GM18519 (cell line): ENCODE data around the gene SOX2.

Experiments used
- ATAC-seq: cut with Tn5 transposase; IDR thresholded peaks from one replicate; pipeline ENCODE4 v1.9.1; 2021; ENCODE audit warnings: mild to moderate bottlenecking, moderate library complexity; ENCODE audit not compliant: unreplicated experiment, low FRiP score

The SOX2 gene

GRCh38 chr3:181711325-181712135 is at the start of gene SOX2:
SOX2 (plus strand) TSS chr3:181711925; CDS start chr3:181712361, 436 bp downstream.
- no peak for ATAC-seq

GRCh38 chr3:181683563-181683962 is 28.2 kb upstream of the SOX2 start:
- ATAC-seq, result no peak

- ATAC-seq, result no peak
Measured at GRCh38 chr3:181687190-181687589, 24.5 kb upstream of the SOX2 start.

GRCh38 chr3:181687731-181688130 is 24.0 kb upstream of the SOX2 start:
- ATAC-seq, result no peak

- no peak for ATAC-seq
Measured at GRCh38 chr3:181689546-181689945, 22.2 kb upstream of the SOX2 start.

GRCh38 chr3:181690769-181691168 is 21.0 kb upstream of the SOX2 start:
- no peak for ATAC-seq

GRCh38 chr3:181691901-181692300 is 19.8 kb upstream of the SOX2 start:
- no peak for ATAC-seq

- no peak for ATAC-seq
Measured at GRCh38 chr3:181692311-181693145, 19.2 kb upstream of the SOX2 start.

GRCh38 chr3:181693280-181693679 is 18.4 kb upstream of the SOX2 start:
- ATAC-seq, result no peak

GRCh38 chr3:181694805-181695660 is 16.7 kb upstream of the SOX2 start:
- ATAC-seq, result no peak

- no peak for ATAC-seq
Measured at GRCh38 chr3:181695661-181696491, 15.8 kb upstream of the SOX2 start.

- no peak for ATAC-seq
Measured at GRCh38 chr3:181696626-181697230, 15.0 kb upstream of the SOX2 start.

GRCh38 chr3:181698263-181698954 is 13.3 kb upstream of the SOX2 start:
- no peak for ATAC-seq

GRCh38 chr3:181699171-181699903 is 12.4 kb upstream of the SOX2 start:
- no peak for ATAC-seq

GRCh38 chr3:181700168-181701087 is 11.3 kb upstream of the SOX2 start:
- ATAC-seq, result peak; percentile 53

GRCh38 chr3:181701096-181701495 is 10.6 kb upstream of the SOX2 start:
- ATAC-seq, result no peak
